ENCODE results near the gene WDR1. TPM values are rescaled to one million over a fixed set of nuclear protein-coding genes. Genes with fewer than 3 reads are reported as not detected.

The WDR1 gene
- total RNA-seq, 4 donors from 2014 or later: 122 to 238 (median 213) TPM

DNA sequence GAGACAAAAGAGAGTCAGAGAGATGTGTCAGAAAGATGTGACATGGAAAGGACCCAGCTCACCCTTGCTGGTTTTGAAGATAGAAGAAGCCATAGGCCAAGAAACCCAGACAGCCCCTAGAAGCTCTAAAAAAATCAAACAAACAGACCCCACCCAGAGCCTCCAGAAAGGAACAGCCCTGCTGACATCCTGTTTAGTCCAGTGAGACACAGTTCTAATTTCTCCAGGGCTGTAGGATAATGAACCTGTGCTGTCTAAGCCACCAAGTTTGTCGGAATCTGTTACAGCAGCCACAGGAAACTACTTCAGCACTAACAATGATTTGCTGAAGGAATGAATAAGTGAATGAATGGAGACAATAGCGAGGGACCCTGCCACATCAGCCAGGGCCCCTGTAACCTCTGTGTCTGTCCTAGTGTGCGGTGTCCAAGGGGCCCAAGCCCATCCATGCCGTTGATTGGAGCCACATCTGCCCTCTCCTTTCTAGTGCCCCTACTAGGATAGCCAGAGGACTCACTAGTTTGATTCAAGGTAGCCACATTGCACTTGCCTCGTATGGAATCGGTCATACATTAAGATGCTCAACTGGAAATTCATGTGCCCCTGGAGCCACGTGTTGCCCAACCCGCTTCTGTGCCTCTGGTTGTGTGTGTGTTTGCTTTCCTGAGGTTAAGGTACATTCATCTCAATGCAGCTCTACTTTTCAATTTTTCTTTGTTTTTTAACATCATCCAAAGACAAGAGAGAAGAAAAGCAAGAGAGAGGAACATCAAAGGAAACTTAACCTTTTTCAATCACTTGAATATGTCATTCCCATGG, 62.8 kb downstream of the WDR1 start:
- no peaks in the 10 kb centered on the region for H3K9me3 ChIP-seq
- intact Hi-C loops (cut with DNase I): no loop called here
- H3K4me1 ChIP-seq: peaks cover 18 to 23% of the 10 kb centered on the region in 2 donors
- no peak for TF ChIP-seq POLR2A (IDR thresholded peaks at IDR 0.05)
- TF ChIP-seq, protein P1, sequence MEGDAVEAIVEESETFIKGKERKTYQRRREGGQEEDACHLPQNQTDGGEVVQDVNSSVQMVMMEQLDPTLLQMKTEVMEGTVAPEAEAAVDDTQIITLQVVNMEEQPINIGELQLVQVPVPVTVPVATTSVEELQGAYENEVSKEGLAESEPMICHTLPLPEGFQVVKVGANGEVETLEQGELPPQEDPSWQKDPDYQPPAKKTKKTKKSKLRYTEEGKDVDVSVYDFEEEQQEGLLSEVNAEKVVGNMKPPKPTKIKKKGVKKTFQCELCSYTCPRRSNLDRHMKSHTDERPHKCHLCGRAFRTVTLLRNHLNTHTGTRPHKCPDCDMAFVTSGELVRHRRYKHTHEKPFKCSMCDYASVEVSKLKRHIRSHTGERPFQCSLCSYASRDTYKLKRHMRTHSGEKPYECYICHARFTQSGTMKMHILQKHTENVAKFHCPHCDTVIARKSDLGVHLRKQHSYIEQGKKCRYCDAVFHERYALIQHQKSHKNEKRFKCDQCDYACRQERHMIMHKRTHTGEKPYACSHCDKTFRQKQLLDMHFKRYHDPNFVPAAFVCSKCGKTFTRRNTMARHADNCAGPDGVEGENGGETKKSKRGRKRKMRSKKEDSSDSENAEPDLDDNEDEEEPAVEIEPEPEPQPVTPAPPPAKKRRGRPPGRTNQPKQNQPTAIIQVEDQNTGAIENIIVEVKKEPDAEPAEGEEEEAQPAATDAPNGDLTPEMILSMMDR (IDR thresholded peaks at IDR 0.05): no peak
- no peaks in the 10 kb centered on the region for H3K36me3 ChIP-seq
- no peak for DNase-seq
- H3K4me3 ChIP-seq (replicated peaks in 1 of 3): no peak overlapping the region
- H3K27me3 ChIP-seq: no peaks in the 10 kb centered on the region
- WGBS, 2 donors: 88 to 89% methylated on average over 8 of the region's 8 CpGs
- H3K27ac ChIP-seq: peak overlapping the region; percentile 44 to 68 (median 64)

DNA sequence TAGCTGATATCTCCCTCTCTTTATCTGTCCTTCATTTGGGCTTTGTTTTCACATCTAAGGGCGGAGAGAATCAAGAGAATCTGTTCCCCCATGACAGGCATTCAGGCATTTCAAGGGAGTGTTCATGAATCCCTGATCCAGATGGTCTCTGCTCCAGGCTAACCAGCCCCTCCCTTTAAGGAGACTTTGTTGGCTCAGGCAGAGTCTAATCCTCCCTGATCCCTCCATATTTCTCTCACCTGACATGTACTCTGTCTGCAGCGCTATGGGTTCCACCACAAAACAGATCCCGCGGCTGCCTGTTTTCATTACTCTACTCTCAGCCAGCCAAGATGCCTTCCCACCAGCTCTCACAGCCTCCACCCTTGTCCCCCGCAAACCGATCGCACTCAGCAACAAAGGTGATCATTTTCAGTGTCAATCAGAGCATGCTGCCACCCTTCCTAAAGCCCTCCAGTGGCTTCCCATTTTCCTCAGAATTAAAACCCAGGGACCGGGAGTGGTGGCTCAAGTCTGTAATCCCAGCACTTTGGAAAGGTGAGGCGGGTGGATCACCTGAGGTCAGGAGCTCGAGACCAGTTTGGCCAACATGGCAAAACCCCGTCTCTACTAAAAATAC, 65.0 kb downstream of the WDR1 start:
- H3K27me3 ChIP-seq: no peaks in the 10 kb centered on the region
- no peak overlapping the region for H3K4me3 ChIP-seq (replicated peaks in 1 of 3)
- H3K4me1 ChIP-seq: peaks cover 18 to 23% of the 10 kb centered on the region in 2 donors
- H3K36me3 ChIP-seq: no peaks in the 10 kb centered on the region
- intact Hi-C loops (cut with DNase I): no loop called here
- 83% methylated on average over 11 of the region's 11 CpGs for WGBS, 2 donors
- no peak for DNase-seq
- TF ChIP-seq POLR2A (IDR thresholded peaks at IDR 0.05): no peak
- TF ChIP-seq, protein P1 (IDR thresholded peaks at IDR 0.05): no peak
- no peaks in the 10 kb centered on the region for H3K9me3 ChIP-seq
- H3K27ac ChIP-seq: no peak overlapping the region

DNA sequence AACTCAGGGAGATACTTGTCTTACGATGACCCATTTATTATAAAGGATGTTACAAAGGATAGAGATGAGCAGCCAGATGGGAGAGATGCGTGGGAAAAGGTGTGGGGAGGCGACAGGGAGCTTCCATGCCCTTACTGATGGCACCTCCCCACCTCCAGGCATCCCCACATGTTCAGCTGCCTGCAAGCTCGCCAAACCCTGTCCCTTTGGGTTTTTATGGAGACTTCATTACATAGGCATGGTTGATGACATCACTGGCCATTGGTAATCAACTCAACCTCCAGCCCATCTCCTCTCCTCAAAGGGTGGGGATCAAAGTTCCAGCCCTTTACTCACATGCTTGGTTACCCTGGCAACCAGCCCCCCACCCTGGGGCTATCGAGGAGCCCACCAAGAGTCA, 65.9 kb downstream of the WDR1 start:
- Histone ChIP-seq H3K27me3 (no peaks in the 10 kb centered on the region), H3K27ac (no peak overlapping the region), H3K9me3 (no peaks in the 10 kb centered on the region), H3K4me1 (peaks cover 18 to 23% of the 10 kb centered on the region in 2 donors), H3K36me3 (no peaks in the 10 kb centered on the region), H3K4me3 (replicated peaks in 1 of 3) (no peak overlapping the region)
- intact Hi-C loops (cut with DNase I): no loop called here
- TF ChIP-seq, protein P1 (IDR thresholded peaks at IDR 0.05): no peak
- no peak for TF ChIP-seq POLR2A (IDR thresholded peaks at IDR 0.05)
- 88 to 94% methylated on average over 5 of the region's 5 CpGs for WGBS, 2 donors
- no peak for DNase-seq

DNA sequence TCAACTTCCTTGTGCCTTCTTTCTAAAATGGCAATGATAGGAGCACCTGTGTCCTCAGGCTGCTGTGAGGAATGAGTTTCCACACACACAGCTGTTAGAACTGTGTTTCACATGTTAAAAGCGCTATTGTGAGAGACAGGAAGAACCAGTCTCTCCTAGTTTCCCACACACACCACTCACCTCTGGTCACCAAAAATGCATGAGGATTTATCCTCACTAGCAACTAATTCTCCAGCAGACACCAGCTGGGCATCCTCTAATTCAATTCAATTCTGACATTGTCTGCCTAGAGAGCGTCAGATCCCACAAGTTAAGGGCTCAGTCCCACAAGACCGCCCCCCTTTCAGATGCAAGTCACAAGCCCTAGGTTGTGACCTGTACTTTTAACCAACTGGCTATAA, 66.3 kb downstream of the WDR1 start:
- Histone ChIP-seq H3K9me3 (no peaks in the 10 kb centered on the region), H3K36me3 (no peaks in the 10 kb centered on the region), H3K4me3 (replicated peaks in 1 of 3) (no peak overlapping the region), H3K4me1 (peaks cover 16 to 18% of the 10 kb centered on the region in 2 donors), H3K27me3 (no peaks in the 10 kb centered on the region), H3K27ac (no peak overlapping the region)
- intact Hi-C loops (cut with DNase I): no loop called here
- no peak for TF ChIP-seq POLR2A (IDR thresholded peaks at IDR 0.05)
- TF ChIP-seq, protein P1 (IDR thresholded peaks at IDR 0.05): no peak
- DNase-seq: no peak
- WGBS, 2 donors: 84 to 94% methylated on average over 3 of the region's 3 CpGs

Measured in thyroid gland (tissue), 4 donors.